GM21723 (cell line): Measurements from ENCODE around the gene AP2B1.
"Not testable (repeated sequence)": the region's sequence is repeated elsewhere in the genome, so short reads cannot be mapped to it uniquely, and the experiment has no call there.

Experiments
- ATAC-seq: cut with Tn5 transposase; IDR thresholded peaks from one replicate; pipeline ENCODE4 v1.9.1; 2021; ENCODE audit warnings: mild to moderate bottlenecking, moderate library complexity; ENCODE audit not compliant: unreplicated experiment

The AP2B1 gene

GRCh38 chr17:35587074-35587961 lies at the start of gene AP2B1:
Gene AP2B1 (plus strand): TSS chr17:35587322. CDS start chr17:35594031, 6,709 bp downstream.
- ATAC-seq = peak; percentile 68

GRCh38 chr17:35537601-35538141 lies 49.5 kb upstream of the AP2B1 start, which contains the start of gene SLFN12L:
Gene SLFN12L (minus strand): TSS chr17:35537678. CDS start chr17:35522364, 15,314 bp downstream.
- ATAC-seq = no peak

- ATAC-seq = no peak
Measured at GRCh38 chr17:35539659-35540026, 47.5 kb upstream of the AP2B1 start.

DNA sequence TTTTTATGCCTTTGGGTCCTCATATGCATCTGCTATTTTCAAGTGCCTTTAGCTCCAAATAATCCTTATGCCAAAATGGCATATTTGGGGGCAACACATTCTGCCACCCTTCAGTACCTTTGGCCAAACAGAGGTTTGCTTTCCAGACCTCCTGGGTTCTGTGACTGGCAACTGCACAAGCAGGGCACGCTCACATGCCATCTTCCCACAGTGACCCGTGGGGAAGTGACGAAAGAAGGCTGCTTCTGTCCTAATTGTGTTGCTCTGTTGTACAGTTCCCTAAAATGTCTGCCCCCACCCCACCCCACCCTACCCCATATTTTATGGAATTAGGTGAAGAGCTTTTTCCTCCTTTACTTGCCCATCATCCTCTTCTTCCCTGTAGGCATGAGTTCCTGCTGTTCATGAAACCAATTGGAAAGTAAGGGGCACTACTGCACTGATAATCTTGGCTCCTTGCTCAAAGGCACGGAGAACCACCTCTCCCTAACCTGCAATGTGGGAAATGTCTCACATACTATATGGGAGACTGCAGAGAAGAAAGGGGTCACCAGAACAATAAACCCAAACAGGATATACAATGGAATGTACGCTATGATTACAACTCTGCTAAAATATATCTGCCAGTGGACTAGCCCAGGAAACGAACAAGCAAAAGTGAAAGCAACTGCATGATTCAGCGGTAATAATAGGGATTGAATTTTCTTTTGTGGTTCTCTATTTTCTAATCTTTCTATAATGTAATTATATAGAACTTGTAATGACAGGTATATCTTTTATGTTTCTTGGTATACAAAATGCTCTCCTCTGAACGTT lies 46.3 kb upstream of the AP2B1 start:
- no peak for ATAC-seq

DNA sequence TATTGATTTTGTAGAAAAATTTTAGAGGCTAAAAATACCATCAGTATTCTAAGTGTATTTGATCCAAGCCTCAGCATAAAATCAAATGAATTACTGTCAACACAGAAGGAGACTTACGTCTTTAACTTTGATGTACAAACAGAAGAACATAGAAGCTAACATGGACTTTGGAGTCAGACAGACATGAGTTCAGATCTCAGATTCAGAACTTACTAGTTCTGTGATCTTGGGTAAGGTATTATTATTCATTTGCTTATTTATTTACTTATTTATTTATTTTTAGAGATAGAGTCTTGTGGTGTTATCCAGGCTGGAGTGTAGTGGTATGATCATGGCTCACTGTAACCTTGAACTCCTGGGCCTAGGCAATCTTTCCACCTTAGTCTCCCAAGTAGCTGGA lies 45.7 kb upstream of the AP2B1 start:
- ATAC-seq = no peak

DNA sequence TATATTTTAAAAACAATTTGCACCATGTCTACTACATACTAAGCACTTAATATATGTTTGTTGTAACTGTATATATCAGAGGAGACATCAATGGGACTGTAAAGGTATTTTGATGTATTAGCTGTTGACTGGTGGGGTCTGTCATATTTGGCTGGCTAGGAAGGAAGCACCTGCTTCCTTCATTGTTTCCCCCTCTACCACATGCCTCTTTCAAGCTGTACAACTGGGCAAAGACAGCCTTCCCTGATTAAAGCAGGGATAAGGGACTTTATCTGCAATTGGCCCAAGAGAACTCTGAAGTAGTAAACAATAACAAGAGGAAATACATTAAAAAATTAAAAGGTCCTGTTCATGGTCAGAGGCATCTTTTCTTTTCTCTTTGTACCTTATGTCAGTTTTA lies 44.1 kb upstream of the AP2B1 start:
- no peak for ATAC-seq

- no peak for ATAC-seq
Measured at GRCh38 chr17:35543856-35544255, 43.3 kb upstream of the AP2B1 start.

DNA sequence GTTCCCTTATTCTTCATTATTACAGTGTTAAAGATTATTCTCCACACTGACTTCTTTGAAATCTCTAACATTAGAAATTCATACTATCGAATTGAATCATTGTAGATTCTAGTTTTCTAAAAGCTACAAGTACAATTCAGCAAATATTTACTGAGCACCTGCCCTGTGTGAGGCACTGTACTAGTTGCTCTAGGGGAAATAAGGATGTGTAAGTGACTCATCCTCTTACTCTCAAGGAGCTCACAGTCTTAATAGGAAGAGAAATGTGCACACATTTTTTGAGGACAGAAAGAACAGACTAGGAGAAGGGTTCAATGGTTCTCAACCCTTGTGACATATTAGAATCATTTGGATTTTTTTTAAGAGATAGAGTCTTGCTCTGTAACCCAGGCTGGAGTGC lies 42.0 kb upstream of the AP2B1 start:
- ATAC-seq = no peak

GRCh38 chr17:35546487-35546886 lies 40.6 kb upstream of the AP2B1 start:
- ATAC-seq = no peak

DNA sequence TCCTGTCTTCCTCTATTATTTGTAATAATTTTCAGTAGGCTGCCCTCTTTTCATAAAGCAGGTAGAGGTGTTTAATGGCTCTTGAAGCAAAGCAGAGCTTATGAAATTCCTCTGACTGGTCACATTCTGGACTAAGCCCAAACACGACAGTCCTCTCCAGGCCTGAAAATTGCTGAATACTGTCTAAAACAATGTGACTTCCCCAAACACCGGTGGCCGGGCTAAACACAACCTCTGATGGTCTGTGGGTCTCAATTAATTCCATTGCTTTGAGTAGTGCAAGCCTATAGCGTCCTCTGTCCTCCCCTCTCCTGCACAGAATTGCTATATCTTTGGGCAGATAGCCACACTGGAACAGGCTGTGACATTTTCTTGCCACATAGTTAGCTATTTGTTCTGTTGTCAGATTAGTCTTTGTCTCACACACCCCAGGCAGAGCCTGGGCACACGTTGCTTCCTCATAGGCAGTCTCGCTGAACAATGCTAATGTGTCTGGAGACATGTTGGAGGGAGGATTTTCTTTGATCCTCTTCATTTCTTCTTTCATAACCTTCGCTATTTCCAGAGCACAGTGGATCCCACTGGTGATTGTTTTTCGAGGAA lies 38.8 kb upstream of the AP2B1 start:
- ATAC-seq = no peak

DNA sequence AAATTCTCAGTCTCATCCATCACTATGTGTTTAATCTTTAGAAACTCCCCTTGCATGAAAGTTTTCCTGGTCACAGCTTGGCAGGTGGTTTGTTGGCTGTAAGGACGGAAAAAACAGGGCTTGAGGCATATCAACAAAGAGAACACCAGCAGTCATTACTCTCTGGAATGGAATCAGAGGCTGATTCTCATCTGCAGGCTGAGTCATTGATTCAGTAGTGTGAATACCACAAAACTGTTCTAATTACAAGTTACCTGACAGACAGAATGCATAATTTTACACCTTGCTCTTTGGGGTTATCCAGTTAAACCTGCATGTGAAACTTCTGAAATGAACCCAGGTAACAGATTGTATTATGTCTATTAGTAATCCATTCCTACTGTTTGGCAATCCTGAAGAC lies 38.1 kb upstream of the AP2B1 start:
- no peak for ATAC-seq

GRCh38 chr17:35553310-35553709 lies 33.8 kb upstream of the AP2B1 start:
- ATAC-seq = no peak

GRCh38 chr17:35554668-35555067 lies 32.5 kb upstream of the AP2B1 start:
- no peak for ATAC-seq

DNA sequence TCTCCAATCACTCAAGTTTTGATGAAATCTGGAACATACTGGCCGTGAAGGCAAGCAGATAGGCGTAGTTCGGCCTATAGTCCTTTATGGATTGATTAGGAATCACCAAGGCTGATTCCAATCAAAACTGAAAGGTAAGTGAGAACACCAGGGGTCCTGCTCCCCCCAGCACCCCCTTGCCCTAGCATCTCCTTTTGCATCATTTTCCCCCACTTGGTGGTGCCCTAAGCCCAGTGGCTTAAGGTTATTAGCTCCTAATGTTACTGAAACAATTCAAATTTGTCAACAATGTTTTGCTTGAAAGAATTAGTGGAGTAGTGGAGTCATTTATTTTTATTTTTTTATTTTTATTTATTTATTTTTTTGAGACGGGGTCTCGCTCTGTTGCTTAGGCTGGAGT lies 31.4 kb upstream of the AP2B1 start:
- ATAC-seq = no peak

- no peak for ATAC-seq
Measured at GRCh38 chr17:35557353-35557752, 29.8 kb upstream of the AP2B1 start.

DNA sequence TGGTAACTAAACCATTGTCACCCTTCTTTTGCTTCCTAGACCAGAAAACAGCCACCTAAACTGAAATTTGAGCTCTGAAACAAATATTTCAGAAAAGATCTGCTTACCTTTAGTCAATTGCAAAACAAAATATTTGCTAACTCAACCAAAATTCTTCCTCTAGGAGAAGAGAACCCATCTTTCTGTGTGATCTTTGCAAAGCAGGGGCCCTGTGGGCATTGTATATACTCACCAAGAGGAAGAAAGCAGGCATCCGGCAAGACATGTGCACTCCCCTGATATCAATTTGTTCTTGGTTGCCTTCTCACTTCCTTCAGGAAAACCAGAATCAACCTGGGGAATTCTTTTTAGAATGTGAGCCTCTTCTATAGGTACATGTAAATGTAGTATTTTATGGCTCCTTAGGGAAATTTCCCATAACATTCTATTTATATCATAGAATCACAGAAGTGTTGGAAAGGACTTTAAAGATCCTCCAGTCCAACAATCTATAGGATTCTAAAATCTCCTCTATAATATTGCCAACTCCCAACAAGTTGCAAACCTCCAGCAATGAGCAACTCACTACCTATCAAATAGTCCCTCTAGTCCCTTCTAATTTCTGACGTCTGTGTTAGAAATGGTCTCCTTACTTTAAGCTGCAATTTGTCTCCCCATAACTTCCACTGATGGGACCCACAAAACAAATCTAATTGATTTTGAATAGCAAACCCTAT lies 27.5 kb upstream of the AP2B1 start:
- ATAC-seq = no peak

GRCh38 chr17:35560703-35561102 lies 26.4 kb upstream of the AP2B1 start, which contains the start of gene SLFN14:
Gene SLFN14 (minus strand): TSS chr17:35560819. CDS start chr17:35558062, 2,757 bp downstream.
- ATAC-seq = no peak

GRCh38 chr17:35563181-35563580 lies 23.9 kb upstream of the AP2B1 start:
- not testable (repeated sequence) for ATAC-seq

GRCh38 chr17:35566968-35567367 lies 20.2 kb upstream of the AP2B1 start:
- no peak for ATAC-seq

DNA sequence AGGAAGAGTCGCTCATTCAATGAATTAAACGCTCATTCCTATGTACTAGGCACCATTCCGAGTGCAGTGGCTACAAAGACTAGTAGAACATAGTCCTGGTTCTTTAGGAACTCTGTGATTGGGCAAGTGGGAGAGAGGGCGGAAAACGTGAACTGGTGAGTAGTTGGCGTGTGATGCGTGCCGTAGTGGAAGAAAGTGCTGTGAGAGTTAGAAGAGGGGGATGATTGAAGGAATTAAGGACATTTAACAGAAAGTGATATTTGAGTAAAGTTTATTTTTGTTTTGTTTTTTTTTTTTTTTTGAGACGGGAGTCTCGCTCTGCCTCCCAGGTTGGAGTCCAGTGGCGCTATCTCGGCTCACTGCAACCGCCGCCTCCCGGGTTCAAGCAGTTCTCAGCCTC lies 18.6 kb upstream of the AP2B1 start:
- peak; percentile 14 for ATAC-seq
